K562 (cell line): Measurements from ENCODE around the gene GHR. TPM values are rescaled to one million over a fixed set of nuclear protein-coding genes. Genes with fewer than 3 reads are reported as not detected.

Experiments used
- ATAC-seq: fragments of 200-7000 bp; cut with Tn5 transposase; 3 replicates; pipeline ENCODE4 v1.9.1; 2020; ENCODE audit warnings: moderate library complexity
- BruUV-seq: library from RNA; stranded (reverse); fragments of 400-500 nt; replicated peaks from 2 replicates; lab custom pipeline; 2021; lab: Mats Ljungman, UMichigan
- CTCF ChIA-PET: fragments of 300-600 bp; formaldehyde crosslinking; extraction: SDS; loops from one replicate; lab custom pipeline; 2021; ENCODE audit warnings: low intra/inter-chr PET ratio; lab: Yijun Ruan, JAX
- POLR2A ChIA-PET: fragments of 300-600, 350-650 bp; sonication (Branson Sonifier 250); formaldehyde crosslinking; extraction: SDS; loops from one replicate; lab custom pipeline; 2021; ENCODE audit warnings: antibody characterized with exemption, inconsistent platforms; lab: Yijun Ruan, JAX
- DNase-seq, 4 experiments: peaks; one replicate each; pipeline versions ENCODE4 v3.0.0 to v3.0.0-alpha.2; 2011 to 2018; ENCODE audit warnings: low spot score in 3 of 4, mixed read lengths in 3 of 4; ENCODE audit errors: extremely low read depth in 1 of 4
- FAIRE-seq: peaks from 2 replicates; lab custom pipeline; 2011; peaks lifted over from hg19 to GRCh38; lab: Jason Lieb, UNC
- H2AFZ ChIP-seq: 2 replicates; pipeline ENCODE4 v1.6.0; 2011; ENCODE audit warnings: low read depth, low read length, control low read depth, inconsistent platforms
- H3K27ac ChIP-seq: fragments of 200-600 bp; 3 replicates; pipeline ENCODE4 v1.8.0; 2011; ENCODE audit warnings: low read depth, mild to moderate bottlenecking, control low read depth, inconsistent platforms, low read length, moderate library complexity, mixed read lengths; ENCODE audit errors: extremely low read depth
- H3K27me3 ChIP-seq, 2 experiments: fragments of 300-600 bp in 1 of 2; 2 replicates in 1 of 2; 3 replicates in 1 of 2; pipeline versions ENCODE4 v1.6.0 to v1.8.0; 2011; ENCODE audit warnings: inconsistent platforms in 2 of 2, low read length in 2 of 2, mild to moderate bottlenecking in 1 of 2, mixed read lengths in 1 of 2, moderate library complexity in 1 of 2; ENCODE audit not compliant: control insufficient read depth in 2 of 2, insufficient read depth in 2 of 2
- H3K36me3 ChIP-seq: fragments of 300-600 bp; 3 replicates; pipeline ENCODE4 v1.8.0; 2011; ENCODE audit warnings: mild to moderate bottlenecking, low read length, inconsistent platforms; ENCODE audit not compliant: control insufficient read depth, insufficient read depth
- H3K4me1 ChIP-seq, 2 experiments: fragments of 200-600 bp in 1 of 2; replicated peaks in 1 of 2; 2 replicates in 1 of 2; 3 replicates in 1 of 2; pipeline versions ENCODE4 v1.5.1 to v1.8.0; 2011; ENCODE audit warnings: inconsistent platforms in 2 of 2, low read length in 2 of 2, mild to moderate bottlenecking in 1 of 2, mixed read lengths in 1 of 2, moderate library complexity in 1 of 2; ENCODE audit not compliant: control insufficient read depth in 2 of 2, insufficient read depth in 2 of 2
- H3K4me2 ChIP-seq: 2 replicates; pipeline ENCODE4 v1.6.1; 2011; ENCODE audit warnings: low read length, control low read depth, inconsistent platforms, mixed read lengths; ENCODE audit not compliant: insufficient read depth
- H3K4me3 ChIP-seq: fragments of 200-600 bp; sonication (generic), shearing (Covaris generic); 2 replicates; pipeline ENCODE4 v1.5.1; 2016; ENCODE audit warnings: control low read depth, inconsistent platforms
- H3K79me2 ChIP-seq: fragments of 200-600 bp; 3 replicates; pipeline ENCODE4 v1.8.0; 2011; ENCODE audit warnings: low read length, inconsistent platforms; ENCODE audit not compliant: control insufficient read depth, insufficient read depth
- H3K9ac ChIP-seq, 2 experiments: 2 replicates each; pipeline versions ENCODE4 v1.6.0 to v1.6.1; 2011; ENCODE audit warnings: low read depth in 2 of 2, low read length in 2 of 2, control low read depth in 1 of 2, inconsistent platforms in 1 of 2, mild to moderate bottlenecking in 1 of 2, mixed read lengths in 1 of 2; ENCODE audit not compliant: insufficient read depth in 1 of 2
- H3K9me1 ChIP-seq: one replicate; pipeline ENCODE4 v1.6.0; 2011; ENCODE audit warnings: inconsistent platforms, mild to moderate bottlenecking, low read length, moderate library complexity; ENCODE audit not compliant: control insufficient read depth, insufficient read depth
- H3K9me3 ChIP-seq: replicated peaks from 2 replicates; pipeline ENCODE4 v1.5.1; 2011; ENCODE audit warnings: low read depth, low read length, inconsistent platforms; ENCODE audit not compliant: control insufficient read depth, insufficient read depth
- H4K20me1 ChIP-seq: replicated peaks from 2 replicates; pipeline ENCODE4 v1.6.1; 2011; ENCODE audit warnings: low read length, inconsistent platforms, mixed read lengths; ENCODE audit not compliant: control insufficient read depth, insufficient read depth
- MYNN ChIP-seq, 2 experiments: sonication (generic); formaldehyde crosslinking in 1 of 2; IDR thresholded peaks; 2 replicates each; pipeline versions ENCODE4 v1.5.0 to v1.6.1; 2016 to 2020; ENCODE audit warnings: antibody characterized with exemption in 1 of 2, missing genetic modification reagents in 1 of 2
- SETDB1 ChIP-seq: IDR thresholded peaks from one replicate; pipeline ENCODE4 v1.6.1; 2012; ENCODE audit warnings: low read length, control low read depth, inconsistent platforms
- ZNF384 ChIP-seq: IDR thresholded peaks from 2 replicates; pipeline ENCODE4 v1.6.1; 2012; ENCODE audit warnings: low read depth, low read length, improper control_type of control experiment
- WGBS: fragments of 100-300 bp; shearing (Covaris generic); methylation state at CpG from one replicate; pipeline ENCODE4 v1.1.6; 2016; ENCODE audit warnings: low coverage, mixed read lengths; ENCODE audit not compliant: insufficient coverage; ENCODE audit errors: missing lambda C conversion rate; 5-methylcytosine and 5-hydroxymethylcytosine counted together
- in situ Hi-C: fragments of 300-500 bp; cut with MboI; formaldehyde crosslinking; loops from 4 replicates; pipeline ENCODE4 v1.15.0; 2018; ENCODE audit warnings: inconsistent platforms, mixed read lengths
- intact Hi-C: fragments of 100-400 bp; cut with micrococcal nuclease; formaldehyde crosslinking; loops from 2 replicates; pipeline ENCODE4 v1.14.2; 2022
- polyA plus RNA-seq, 8 experiments: library from polyadenylated mRNA; depleted of rRNA in 4 of 8; stranded (reverse) in 5 of 8; unstranded in 3 of 8; fragments of >200 nt; fragmentation: Nextera tagmentation in 2 of 8; fragmentation: Illumina TruSeq in 1 of 8; extraction: Ambion mirVana in 2 of 8; extraction: Trizol in 1 of 8; gene quantifications; 2 replicates each; pipeline versions ENCODE4 v1.2.1 to v1.2.3, GENCODE V29; 2011 to 2014; ENCODE audit warnings: inconsistent platforms in 1 of 8, missing spikeins in 1 of 8
- total RNA-seq, 7 experiments: library from RNA; depleted of rRNA in 6 of 7; stranded (reverse); fragments of >200 nt in 6 of 7; fragmentation: Illumina TruSeq in 2 of 7; extraction: Trizol in 2 of 7; gene quantifications; 2 replicates each; pipeline versions ENCODE4 v1.2.1 to v1.2.3, GENCODE V29; 2011 to 2021; ENCODE audit warnings: low replicate concordance in 1 of 7
- TF ChIP-seq, protein P1 (sequence below): fragments of 450-650 bp; IDR thresholded peaks from 2 replicates; pipeline ENCODE4 v1.6.1; 2016; ENCODE audit warnings: low read depth, mild to moderate bottlenecking, moderate library complexity
- TF ChIP-seq, protein P2 (sequence below): fragments of 450-650 bp; IDR thresholded peaks from 2 replicates; pipeline ENCODE4 v1.6.1; 2016; ENCODE audit warnings: mild to moderate bottlenecking

The GHR gene
- total and polyA plus RNA-seq, 9 of the 15 experiments (the other 6 are each of a cell fraction or from before 2014, with no cell fraction given), result 0.01 to 0.13 (median 0.07) TPM; not detected in 5

DNA sequence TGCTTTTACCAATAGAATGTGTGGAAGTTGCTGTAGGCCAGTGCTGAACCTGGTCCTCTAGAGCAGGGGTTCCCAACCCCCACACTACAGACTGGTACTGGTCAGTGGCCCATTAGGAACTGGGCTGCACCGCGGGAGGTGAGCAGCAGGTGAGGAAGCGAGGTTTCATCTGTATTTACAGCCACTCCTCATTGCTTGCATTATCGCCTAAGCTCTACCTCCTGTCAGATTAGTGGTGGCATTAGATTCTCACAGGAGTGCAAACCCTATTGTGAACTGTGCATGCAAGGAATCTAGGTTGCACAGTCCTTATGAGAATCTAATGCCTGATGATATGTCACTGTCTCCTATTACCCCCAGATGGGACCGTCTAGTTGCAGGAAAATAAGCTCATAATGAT lies 327.3 kb downstream of the GHR start:
- H3K36me3 ChIP-seq, result no peaks in the 10 kb centered on the region
- H3K27me3 ChIP-seq, result no peaks in the 10 kb centered on the region
- no peak for DNase-seq
- no peak overlapping the region for H3K4me3 ChIP-seq
- BruUV-seq, result no TSS peak
- intact Hi-C loops (loop anchor here (10.0 kb wide), 1 partner anchor 294 kb away; the partner anchor contains the start of gene ANXA2R), in situ Hi-C loops (loop anchor here (25.0 kb wide), 1 partner anchor 888 kb away; the partner anchor contains the start of gene OXCT1)
- H3K4me1 ChIP-seq, result no peaks in the 10 kb centered on the region
- POLR2A ChIA-PET, result interaction anchor here (0.9 kb wide), 1 partner anchor 8 kb away, joined by 3 read pairs; no protein-coding TSS in a partner anchor
- H3K79me2 ChIP-seq, result no peaks in the 10 kb centered on the region
- H3K9me1 ChIP-seq, result no peaks in the 10 kb centered on the region
- CTCF ChIA-PET, result no interaction called here
- no peaks in the 10 kb centered on the region for H3K9me3 ChIP-seq
- H3K9ac ChIP-seq, result no peak overlapping the region
- WGBS, result 5% methylated on average over 5 of the region's 5 CpGs
- no peak overlapping the region for H3K4me2 ChIP-seq
- TF ChIP-seq MYNN (IDR thresholded peaks at IDR 0.05), result no peak
- TF ChIP-seq MYNN (CRISPR knock-in tag; IDR thresholded peaks at IDR 0.05), result no peak
- no peak for TF ChIP-seq ZNF384
- no peak for TF ChIP-seq SETDB1
- TF ChIP-seq, protein P1, sequence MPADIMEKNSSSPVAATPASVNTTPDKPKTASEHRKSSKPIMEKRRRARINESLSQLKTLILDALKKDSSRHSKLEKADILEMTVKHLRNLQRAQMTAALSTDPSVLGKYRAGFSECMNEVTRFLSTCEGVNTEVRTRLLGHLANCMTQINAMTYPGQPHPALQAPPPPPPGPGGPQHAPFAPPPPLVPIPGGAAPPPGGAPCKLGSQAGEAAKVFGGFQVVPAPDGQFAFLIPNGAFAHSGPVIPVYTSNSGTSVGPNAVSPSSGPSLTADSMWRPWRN, result no peak
- TF ChIP-seq, protein P2, sequence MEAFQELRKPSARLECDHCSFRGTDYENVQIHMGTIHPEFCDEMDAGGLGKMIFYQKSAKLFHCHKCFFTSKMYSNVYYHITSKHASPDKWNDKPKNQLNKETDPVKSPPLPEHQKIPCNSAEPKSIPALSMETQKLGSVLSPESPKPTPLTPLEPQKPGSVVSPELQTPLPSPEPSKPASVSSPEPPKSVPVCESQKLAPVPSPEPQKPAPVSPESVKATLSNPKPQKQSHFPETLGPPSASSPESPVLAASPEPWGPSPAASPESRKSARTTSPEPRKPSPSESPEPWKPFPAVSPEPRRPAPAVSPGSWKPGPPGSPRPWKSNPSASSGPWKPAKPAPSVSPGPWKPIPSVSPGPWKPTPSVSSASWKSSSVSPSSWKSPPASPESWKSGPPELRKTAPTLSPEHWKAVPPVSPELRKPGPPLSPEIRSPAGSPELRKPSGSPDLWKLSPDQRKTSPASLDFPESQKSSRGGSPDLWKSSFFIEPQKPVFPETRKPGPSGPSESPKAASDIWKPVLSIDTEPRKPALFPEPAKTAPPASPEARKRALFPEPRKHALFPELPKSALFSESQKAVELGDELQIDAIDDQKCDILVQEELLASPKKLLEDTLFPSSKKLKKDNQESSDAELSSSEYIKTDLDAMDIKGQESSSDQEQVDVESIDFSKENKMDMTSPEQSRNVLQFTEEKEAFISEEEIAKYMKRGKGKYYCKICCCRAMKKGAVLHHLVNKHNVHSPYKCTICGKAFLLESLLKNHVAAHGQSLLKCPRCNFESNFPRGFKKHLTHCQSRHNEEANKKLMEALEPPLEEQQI, result no peak
- H2AFZ ChIP-seq, result no peak overlapping the region
- no peaks in the 10 kb centered on the region for H4K20me1 ChIP-seq
- H3K27ac ChIP-seq, result no peak overlapping the region
- FAIRE-seq, result no peak
- ATAC-seq, result no peak
